HG03159 (cell line): Measurements from ENCODE around the gene TPRG1L.

ENCODE experiments used
- ATAC-seq: cut with Tn5 transposase; IDR thresholded peaks from one replicate; pipeline ENCODE4 v1.9.1; 2021; ENCODE audit warnings: mild to moderate bottlenecking, moderate library complexity; ENCODE audit not compliant: unreplicated experiment

Gene TPRG1L

DNA sequence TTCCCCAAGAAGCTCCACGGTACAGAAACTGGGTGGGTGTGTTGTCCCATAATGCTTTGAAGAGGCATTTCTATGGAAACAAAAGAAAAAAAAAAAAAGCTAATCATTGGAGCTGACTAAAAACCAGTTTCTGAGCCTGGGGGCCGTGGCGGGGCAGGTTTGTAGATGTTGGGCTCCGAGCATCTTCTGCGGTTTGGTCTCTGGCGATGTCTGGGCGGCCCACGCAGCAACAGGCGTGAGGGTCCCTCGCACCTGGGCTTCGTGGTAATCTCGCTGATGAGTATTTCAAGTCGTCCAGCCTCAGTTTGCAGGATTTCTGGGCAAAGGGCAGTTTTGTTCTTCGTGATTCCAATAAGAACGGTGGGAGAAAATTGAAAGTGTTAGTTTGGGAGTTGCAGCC lies 34.3 kb downstream of the TPRG1L start:
- ATAC-seq = no peak

DNA sequence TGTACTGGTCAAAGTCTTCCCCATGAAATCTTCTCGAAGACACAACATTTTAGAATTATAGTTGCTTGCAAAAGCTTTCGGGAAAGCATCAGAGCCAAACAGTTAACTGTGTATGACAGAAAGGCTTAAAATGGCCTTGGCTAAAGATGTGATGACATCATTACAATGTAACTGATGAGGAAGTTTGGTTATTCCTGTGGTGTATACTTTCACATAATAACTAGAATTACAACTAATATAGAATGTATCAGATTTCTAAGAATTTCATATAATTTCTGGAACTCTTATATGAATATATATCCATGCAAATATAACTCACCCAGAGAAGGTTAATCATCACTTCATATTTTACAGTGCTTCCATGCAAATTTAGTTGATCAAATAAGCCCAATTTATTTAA lies 35.9 kb downstream of the TPRG1L start:
- ATAC-seq = no peak

DNA sequence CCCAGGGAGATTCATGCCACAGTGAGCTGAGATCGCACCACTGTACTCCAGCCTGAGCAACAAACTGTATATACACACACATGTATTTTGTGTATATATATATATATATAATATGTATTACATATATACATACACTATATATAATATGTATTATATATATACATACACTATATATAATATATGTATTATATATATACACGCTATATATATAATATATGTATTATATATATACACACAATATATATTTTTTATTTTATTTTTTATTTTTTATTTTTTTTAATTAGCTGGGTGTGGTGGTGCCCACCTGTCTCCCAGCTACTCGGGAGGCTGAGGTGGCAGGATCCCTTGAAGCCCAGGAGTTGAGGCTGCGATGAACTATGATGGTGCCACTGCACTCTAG lies 36.8 kb downstream of the TPRG1L start:
- no peak for ATAC-seq

DNA sequence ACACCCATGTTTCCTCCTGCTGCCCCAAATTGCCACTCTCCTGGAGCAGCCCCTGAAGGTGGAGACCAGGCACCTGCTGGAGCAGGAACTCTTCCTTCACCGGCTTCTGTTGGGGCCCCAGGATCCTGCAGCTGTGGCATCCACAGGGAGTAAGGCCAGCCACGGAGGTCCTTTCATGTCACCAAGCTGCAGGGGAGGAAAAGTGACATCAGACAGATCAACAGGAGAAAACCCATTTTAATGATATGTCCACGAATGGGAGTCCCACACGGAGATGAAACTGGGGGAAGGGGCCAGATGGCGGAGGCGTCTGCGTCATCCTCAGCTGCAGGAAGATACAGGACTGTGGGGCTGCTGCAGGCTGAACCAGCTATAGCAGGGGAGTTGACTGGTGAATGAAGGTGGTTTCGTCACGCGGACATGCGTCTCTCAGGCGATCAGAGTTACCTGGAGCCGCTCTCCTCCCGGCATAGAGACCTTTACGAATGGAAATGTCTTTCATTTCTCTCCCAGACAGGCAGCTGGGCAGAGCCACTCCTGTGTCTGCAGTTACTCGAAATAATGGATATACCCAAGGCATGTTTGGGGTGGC lies 37.4 kb downstream of the TPRG1L start:
- no peak for ATAC-seq

DNA sequence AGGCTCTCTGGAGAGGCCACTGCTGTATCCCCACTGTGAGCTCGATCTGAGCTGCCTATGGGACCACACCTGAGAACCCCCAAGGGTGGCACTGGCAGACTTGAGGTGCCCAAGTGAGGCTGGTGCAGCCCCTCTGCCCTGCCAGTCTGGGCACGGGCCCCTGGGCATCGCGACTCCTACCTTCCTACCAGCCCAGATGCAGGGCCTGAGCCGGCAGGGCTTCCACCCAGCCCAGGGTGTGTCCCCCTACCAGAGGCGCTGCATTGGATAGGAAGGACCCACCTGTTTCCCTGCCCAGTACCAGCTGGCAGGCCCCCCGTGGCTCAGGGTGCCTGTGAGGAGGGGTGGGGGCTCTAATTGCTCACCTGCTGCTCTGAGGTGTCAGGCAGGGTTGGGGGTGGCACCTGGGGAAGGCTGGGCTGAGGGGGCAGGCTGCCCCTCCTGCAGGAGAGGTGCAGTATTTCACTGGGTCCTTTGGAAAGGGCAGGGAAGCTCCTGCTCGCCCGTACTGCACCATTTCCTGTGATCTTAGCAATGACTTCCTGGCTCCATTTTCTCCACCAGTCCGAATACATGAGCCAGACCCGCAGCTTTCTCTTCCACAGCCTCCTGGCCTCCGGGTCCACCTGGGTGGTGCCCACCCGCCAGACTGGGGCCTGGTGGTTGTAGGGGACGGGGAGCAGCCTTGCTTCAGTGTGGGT lies 39.3 kb downstream of the TPRG1L start:
- ATAC-seq = no peak

DNA sequence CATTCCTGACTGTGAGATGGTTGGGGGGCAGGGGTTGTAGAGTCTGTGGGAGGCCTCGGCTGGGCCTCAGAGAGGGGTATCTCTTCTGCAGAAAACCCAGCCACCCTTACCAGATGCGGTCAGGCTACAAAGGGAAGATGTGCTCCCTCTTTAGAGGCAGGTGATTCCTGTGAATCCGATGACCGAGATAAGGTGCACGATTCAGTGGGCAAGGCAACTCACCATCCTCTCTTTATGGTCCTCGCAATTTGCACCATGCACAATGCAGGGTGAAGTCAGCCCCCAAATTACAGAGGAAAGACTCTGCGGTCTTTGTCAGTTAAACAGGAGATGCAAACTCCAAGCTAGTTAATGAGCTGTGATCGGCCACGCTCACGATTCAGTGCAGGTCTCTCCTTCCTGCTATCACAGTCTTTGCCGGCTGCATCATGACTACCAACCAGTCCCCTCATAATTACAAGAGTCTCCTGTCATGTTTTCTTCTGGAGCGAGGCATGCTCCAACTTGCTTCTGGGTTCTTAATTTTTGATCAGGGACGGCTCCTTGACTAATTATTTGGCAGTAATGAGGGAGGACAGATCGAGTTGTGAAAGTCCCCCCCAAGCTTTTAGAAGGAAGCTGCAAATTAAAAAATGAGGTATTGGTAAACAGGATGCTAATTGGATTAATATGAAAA lies 40.0 kb downstream of the TPRG1L start:
- no peak for ATAC-seq

DNA sequence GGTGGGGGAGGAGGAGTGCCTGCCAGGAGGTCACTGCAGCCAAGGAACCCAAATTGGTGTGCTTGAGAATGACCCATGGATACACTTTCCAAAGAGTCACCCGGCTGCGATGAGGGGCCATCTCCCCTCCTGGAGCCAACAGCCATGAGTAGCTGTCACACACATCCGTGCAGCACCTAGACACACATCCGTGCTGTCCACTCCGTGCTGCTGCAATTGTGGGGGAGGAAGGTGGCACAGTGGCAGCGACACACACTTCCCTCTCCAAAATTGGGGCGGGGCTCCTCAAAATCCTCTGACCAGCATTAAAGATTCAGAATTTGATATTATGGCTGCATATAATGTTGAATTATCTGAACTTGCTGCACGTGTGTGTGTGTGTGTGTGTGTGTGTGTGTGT lies 43.3 kb downstream of the TPRG1L start:
- no peak for ATAC-seq

DNA sequence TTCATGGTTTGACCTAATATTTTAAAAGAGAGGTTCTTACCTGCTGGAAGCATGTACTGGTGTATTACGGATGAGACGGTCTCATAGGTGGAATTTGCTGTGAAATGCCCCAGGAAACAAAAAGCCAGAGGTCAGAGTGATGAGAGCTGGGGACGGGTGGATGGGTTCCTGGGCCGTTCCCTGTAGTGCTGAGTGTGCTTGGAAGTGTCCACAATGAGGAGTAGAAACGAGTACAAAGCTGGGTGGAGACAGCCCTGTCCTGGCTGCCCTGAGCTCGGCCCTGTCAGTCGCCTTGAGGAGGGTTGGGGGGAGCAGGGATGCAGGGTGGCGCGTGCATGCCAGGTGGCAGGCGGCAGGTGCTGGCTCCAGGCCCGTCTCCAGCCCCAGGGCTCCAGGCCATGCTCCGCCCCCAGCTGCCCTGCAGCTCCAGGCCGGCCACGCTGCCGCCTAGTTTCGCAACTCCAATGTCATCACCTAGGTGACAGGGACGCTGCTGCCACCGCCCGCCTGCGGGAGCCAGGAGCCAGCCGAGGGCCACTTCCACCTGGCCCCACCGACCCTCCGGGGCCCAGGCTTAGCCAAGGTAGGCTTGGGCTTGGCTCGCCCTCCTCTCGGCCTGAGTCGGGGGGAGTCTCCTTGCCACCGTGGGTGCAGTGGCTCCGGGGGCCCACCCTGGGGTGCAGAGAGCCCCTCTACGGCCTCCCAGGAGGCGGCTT lies 43.9 kb downstream of the TPRG1L start:
- ATAC-seq = no peak

DNA sequence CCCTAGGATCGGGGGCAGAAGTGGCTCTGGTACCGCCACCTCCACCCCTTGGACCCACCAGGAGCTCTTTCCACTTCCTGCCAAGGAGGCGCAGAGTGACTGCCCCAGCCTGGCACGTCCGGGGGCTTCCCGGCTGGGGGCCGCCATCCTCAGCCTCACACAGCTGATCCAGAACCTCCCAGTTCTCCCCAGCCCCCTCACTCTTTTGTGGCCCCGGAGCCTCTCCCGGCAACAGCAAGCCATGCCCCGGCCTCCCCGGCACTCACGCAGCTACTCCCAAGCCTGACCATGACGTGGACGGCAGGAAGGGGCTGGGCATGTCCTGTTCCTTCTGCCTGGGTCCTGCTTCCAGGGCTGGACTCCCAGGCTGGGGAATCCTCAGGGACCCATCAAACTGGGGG lies 44.6 kb downstream of the TPRG1L start:
- ATAC-seq = no peak

DNA sequence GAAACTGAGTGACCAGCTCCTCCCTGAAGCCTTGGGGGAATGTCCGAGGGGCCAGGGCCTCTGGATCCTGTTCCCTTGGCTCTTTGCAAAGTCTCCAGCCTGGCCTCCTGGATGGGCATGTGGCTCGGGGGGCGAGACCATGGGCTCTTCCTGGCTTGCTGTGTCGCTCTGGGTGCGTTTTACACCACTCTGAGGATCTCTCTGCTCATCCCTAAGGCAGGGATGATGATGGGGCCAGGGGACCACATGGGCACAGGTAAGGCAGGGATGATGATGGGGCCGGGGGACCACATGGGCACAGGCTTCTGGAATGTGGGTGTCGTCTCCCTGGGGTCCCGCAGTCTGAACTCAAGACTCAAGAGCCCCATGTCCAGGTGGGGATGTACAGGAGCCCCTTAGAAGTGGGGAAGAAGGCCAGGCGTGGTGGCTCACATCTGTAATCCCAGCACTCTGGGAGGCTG lies 45.2 kb downstream of the TPRG1L start:
- no peak for ATAC-seq

DNA sequence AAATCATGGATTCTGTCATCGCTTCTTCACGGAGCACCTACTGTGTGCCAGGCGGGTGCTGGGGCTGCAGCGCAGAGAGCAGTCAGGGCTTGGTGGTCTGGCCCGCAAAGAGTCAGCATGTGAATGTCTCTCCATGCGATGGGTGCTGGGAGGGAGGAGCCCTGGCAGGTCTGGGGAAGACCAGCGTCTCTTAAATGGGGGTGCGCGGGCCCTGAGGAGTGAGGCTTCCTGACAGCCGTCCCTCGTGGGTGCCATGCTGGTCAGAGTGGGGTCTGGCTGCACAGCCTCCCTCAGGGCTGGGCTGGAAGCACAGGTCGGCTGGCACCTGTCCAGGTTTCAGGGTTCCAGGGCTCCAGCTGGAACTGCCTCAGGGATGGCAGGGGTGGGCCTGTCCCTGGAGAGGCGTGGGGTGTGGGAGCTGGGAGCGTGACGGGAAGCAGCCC lies 46.0 kb downstream of the TPRG1L start:
- no peak for ATAC-seq

DNA sequence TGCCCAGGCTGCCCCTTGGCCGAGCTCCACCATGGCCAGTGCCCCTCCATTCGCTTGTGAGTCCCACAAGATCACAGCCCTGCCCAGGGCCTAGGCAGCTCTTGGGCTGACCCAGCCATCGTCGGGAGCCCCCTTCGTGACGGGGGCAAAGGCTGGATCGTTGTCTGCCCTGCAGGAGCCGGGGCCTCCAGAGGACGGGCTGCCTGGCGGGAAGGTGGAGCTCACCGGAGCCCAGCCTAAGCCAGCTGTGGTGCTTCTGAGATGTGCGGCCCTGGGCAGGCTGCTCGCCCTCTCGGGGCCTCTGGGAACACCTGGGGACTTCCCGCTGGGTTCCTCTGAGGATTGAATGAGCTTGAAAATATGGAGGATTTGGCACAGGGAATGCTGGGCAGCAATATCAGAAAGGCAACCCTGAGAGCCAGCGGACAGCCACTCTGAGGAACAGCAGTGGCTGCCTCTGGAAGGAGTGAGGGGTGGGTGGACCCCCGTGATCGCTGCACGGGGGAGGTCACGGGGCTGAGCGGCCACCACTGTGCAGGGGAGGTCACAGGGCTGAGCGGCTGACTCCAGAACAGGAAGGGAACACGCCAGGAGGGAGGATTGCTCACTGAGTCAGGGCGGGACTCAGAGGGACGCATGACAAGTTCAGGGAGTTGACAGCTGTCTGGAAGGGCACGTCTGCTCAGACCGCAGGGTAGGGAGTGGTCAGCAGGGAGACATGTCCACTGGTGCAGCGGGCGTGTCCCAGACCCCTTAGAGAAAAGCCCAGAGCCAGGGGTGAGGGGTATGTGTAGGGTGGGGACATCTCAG lies 46.8 kb downstream of the TPRG1L start:
- no peak for ATAC-seq

DNA sequence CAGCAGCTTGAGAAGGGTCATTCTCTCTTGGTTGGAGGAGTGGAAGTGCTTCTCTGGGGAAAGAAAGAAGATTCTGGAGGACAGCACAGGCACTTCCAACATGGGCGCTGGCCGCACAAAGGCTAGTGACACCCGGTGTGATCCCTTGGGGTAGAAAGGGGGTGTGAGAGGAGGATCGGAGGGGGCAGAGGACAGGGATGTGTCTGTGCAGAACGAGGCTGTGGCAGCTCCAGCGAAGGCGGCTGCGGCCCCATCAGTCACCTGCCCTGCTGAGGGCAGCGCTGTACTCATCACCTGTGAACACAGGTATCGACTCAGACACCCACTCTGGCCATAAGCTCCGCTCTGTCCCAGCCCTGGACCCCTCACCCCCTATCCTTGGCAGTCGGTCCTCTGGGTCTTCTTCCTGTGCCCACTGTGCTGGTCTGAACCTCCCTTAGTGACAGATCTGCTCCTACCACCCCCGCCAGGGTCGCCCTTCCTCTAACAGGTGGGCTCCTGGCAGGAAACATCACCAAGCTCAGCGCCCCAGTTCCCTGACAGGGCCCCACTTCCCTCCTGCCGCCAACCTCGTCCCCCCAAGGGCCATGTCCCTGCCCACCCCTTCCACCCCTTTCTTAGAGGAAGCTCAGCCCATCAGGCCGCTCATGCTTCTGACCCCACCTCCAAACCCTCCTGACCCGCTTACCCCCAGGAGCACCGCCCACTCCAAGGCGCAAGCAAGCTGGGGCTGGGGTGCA lies 47.6 kb downstream of the TPRG1L start:
- no peak for ATAC-seq

DNA sequence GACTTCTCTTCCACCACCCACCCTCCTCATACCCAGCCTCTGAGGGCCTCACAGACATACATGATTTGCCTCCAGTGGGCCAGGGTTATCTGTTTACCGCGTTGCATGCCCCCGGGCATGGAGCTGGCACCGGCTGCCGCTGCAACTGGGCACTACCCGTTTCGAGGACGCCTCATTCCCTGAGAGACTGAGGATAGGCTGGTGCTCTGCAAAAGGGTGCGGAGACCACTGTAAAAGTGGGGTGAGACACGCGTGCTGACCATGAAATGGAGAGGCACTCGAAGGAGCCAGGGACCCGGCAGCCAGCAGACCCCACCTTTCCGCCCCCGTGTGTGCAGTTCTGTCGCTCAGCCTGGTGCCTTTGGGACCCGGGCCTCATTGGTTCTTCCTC lies 48.2 kb downstream of the TPRG1L start:
- ATAC-seq = no peak

DNA sequence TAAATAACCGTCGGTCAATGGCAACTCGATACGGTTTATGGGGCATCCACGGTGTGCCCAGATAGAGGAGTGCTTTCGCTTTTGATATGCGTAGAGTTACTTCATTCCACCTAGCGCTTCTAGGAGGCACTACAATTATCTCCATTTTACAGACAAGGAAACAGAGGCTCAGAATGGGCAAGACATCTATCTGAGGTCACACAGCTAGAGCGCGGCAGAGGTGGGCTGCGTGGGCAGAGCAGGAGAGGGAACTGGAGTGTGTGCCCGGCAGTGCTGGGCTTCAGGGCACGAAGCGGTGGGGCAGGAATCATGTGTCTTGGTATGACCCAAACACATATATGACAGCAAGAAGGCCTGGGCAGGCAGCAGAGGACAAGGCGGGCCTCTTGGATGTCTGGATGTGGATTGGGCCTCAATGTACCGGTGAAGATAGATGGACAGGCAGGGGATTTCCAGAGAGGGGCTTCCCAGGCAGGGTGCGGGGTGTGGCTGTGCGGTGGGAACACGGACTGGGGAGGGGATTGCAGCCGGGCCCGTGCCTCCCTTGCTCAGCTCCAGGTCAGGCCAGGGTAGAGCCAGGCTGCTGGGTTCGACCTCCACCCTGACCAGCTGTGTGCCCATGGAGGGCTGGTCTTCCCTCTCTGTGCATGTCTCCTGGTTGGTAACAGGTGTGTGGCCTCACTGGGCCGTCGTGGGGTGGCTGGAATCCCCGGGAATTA lies 48.7 kb downstream of the TPRG1L start:
- no peak for ATAC-seq

DNA sequence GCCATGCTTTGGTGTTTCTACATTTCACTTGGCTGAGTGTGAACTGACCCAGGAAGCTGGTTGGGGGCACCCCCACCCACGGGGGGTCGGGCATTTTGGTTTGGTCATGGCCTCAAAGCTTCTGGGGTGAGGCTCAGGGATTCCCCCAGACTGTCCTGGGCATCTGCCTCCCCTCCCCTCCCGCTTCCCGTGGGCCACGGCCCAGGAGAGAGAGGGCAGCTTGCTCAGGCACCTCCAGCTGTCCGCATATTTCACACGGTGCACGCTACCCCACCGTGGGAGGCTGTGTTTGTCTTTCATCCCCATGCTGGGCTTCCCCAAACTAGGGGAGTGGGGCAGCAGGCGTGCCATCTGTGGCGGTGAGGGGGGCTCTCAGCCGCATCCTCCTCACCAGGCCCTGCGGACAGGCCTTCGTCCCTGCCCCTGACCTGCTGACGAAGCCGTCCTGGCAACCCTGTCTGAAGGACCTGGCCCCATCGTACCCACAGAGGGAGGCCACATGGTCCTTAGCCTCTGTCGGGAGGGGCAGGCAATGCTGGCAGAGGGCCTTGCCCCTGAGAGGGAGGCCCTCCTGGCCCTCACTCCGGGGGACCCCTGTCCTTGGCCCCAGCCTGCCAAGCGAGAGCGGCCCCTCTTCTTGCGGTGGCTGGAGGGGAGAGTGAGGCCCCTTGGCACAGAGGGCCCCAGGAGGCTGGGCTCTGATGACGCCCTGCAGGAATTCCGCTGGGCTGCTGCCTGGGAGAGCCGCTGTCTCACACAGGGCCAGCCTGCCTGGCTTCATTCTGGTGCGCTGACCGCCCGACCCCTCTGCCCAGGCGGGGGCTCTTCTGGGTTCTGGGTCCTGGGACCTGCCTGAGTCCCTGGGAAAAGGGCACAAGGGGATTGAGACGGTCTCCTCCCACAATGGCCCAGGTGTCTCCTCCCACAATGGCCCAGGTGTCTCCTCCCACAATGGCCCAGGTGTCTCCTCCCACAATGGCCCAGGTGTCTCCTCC lies 49.6 kb downstream of the TPRG1L start:
- no peak for ATAC-seq

DNA sequence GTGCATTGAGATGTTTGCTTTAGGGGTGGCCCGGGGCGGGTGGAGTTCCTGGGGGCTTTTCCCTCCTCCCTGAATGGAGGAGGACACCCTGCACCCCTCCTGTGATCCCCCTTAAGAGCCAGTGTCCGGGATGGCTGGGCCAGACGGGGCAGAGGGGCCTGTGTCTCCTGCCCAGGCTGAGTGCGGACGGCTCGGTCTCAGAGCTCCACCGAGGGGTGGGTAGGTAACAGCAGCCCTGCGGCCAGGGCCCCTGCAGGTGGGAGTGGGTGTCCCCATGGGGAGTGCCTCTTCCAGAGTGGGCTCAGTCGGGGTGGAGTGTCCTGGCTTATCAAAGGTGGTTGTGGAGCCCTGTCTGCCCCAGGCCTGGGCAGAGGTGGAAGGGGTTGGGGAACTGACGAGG lies 50.6 kb downstream of the TPRG1L start:
- ATAC-seq = no peak
